HepG2 (cell line): ENCODE measurements around the gene AP2B1. TPM values are rescaled to one million over a fixed set of nuclear protein-coding genes. Genes with fewer than 3 reads are reported as not detected.

Source experiments
- CAMTA2 ChIP-seq: sonication (generic); formaldehyde crosslinking; IDR thresholded peaks from 2 replicates; pipeline ENCODE4 v1.4.0; 2020; ENCODE audit warnings: mild to moderate bottlenecking, missing genetic modification reagents, borderline replicate concordance
- JDP2 ChIP-seq: sonication (generic); formaldehyde crosslinking; IDR thresholded peaks from 2 replicates; pipeline ENCODE4 v1.8.1; 2022; ENCODE audit warnings: missing genetic modification reagents, borderline replicate concordance
- JUN ChIP-seq: sonication (generic); formaldehyde crosslinking; IDR thresholded peaks from 2 replicates; pipeline ENCODE4 v1.4.0; 2020; ENCODE audit warnings: mild to moderate bottlenecking, missing genetic modification reagents
- NFE2 ChIP-seq: sonication (generic); formaldehyde crosslinking; IDR thresholded peaks from 2 replicates; pipeline ENCODE4 v1.4.0; 2020; ENCODE audit warnings: missing genetic modification reagents
- SRSF4 ChIP-seq: fragments of 200-400 bp; formaldehyde crosslinking; IDR thresholded peaks from one replicate; pipeline ENCODE4 v1.6.1; 2018; ENCODE audit warnings: mild to moderate bottlenecking, low read depth, low read length, moderate library complexity; ENCODE audit not compliant: poor library complexity, severe bottlenecking
- SYNCRIP ChIP-seq: fragments of 200-400 bp; formaldehyde crosslinking; IDR thresholded peaks from 2 replicates; pipeline ENCODE4 v1.6.1; 2018; ENCODE audit warnings: mild to moderate bottlenecking, low read depth, low read length; ENCODE audit not compliant: insufficient read depth
- TCF12 ChIP-seq, 2 experiments: fragments of 450-650 bp in 1 of 2; sonication (generic) in 1 of 2; formaldehyde crosslinking in 1 of 2; IDR thresholded peaks; 2 replicates each; pipeline versions ENCODE4 v1.6.1 to v1.8.0; 2017 to 2022; ENCODE audit warnings: antibody characterized with exemption in 1 of 2, mild to moderate bottlenecking in 1 of 2, missing genetic modification reagents in 1 of 2, moderate library complexity in 1 of 2
- YY1 ChIP-seq: IDR thresholded peaks from 2 replicates; pipeline ENCODE4 v1.6.1; 2011; ENCODE audit warnings: low read length, low read depth, moderate library complexity, mild to moderate bottlenecking; ENCODE audit not compliant: insufficient read depth, insufficient replicate concordance
- ZFY ChIP-seq: sonication (generic); formaldehyde crosslinking; IDR thresholded peaks from 2 replicates; pipeline ENCODE4 v1.4.0; 2020; ENCODE audit warnings: missing genetic modification reagents
- ZNF160 ChIP-seq: sonication (generic); formaldehyde crosslinking; IDR thresholded peaks from 2 replicates; pipeline ENCODE4 v1.8.0; 2022; ENCODE audit warnings: mild to moderate bottlenecking, inconsistent platforms, missing genetic modification reagents
- ZNF7 ChIP-seq: IDR thresholded peaks from 2 replicates; pipeline ENCODE4 v1.6.1; 2016; ENCODE audit warnings: missing biosample characterization, missing genetic modification reagents
- ZNF83 ChIP-seq: sonication (generic); formaldehyde crosslinking; IDR thresholded peaks from 2 replicates; pipeline ENCODE4 v1.4.0; 2020; ENCODE audit warnings: missing genetic modification reagents, mild to moderate bottlenecking, borderline replicate concordance
- polyA plus RNA-seq, 8 experiments: library from polyadenylated mRNA; depleted of rRNA in 3 of 8; stranded (reverse) in 7 of 8; unstranded in 1 of 8; fragments of >200 nt; fragmentation: Illumina TruSeq in 4 of 8; extraction: Trizol in 4 of 8; gene quantifications; 2 replicates each; pipeline versions ENCODE4 v1.2.1 to v1.2.3, GENCODE V29; 2011 to 2016; ENCODE audit warnings: low read depth in 4 of 8, missing spikeins in 1 of 8, mixed read lengths in 1 of 8; ENCODE audit not compliant: insufficient read depth in 1 of 8
- total RNA-seq, 5 experiments: library from RNA; depleted of rRNA; stranded (reverse); fragments of >200 nt; fragmentation: Illumina TruSeq; extraction: Trizol; gene quantifications; 2 replicates each; pipeline ENCODE4 v1.2.3, GENCODE V29; 2016; ENCODE audit warnings: low read depth in 1 of 5
- TF ChIP-seq, protein P1 (sequence below): sonication (generic); formaldehyde crosslinking; IDR thresholded peaks from 2 replicates; pipeline ENCODE4 v1.4.0; 2020; ENCODE audit warnings: low read depth, missing genetic modification reagents
- TF ChIP-seq, protein P2 (sequence below): sonication (generic); formaldehyde crosslinking; IDR thresholded peaks from 2 replicates; pipeline ENCODE4 v1.4.0; 2020; ENCODE audit warnings: mild to moderate bottlenecking, missing genetic modification reagents
- TF ChIP-seq, protein P3 (sequence below): sonication (generic); formaldehyde crosslinking; IDR thresholded peaks from 2 replicates; pipeline ENCODE4 v1.9.0; 2021; ENCODE audit warnings: missing genetic modification reagents, borderline replicate concordance
- TF ChIP-seq, protein P4 (sequence below): IDR thresholded peaks from 2 replicates; pipeline ENCODE4 v1.4.0; 2020; ENCODE audit warnings: mild to moderate bottlenecking, missing genetic modification reagents

Gene AP2B1
- total and polyA plus RNA-seq, 2 of the 13 experiments (the other 11 are each of a cell fraction or from before 2014, with no cell fraction given): 23.8 to 71.3 TPM

DNA sequence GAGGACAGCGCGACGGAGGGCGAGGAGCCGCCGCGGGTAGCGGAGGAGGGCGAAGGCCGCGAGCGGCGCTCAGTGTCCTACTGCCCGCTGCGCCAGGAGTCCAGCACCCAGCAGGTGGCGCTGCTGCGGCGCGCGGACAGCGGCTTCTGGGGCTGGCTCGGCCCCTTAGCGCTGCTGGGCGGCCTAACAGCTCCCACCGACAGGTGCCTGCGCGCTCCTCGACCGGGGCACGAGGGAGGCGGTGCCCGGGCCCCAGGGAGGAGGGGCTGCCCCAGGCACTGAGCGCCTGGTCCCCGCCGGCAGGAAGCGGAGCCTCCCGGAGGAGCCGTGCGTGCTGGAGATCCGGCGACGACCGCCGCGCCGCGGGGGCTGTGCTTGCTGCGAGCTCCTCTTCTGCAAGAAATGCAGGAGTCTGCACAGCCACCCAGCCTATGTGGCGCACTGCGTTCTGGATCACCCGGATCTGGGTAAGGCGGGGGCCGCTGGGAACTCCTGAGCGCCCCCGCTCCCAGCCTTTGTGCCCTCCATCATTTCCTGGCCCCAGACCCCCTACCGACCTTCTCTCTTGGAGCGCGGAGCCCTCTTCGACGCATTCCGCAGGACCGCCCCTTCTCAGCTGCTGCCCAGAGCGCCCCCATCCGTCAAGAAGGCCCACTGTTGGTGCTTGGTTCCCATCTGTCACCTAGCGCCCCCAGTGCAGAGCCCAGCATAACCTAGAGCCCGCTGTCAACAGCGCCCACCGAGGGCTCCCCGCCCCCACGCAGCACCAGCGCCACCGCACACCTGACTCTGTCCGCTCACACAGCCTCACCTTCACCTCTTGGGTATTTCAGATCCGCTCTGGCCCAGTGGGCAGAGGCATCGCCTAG lies 177.2 kb downstream of the AP2B1 start (continued):
- TF ChIP-seq CAMTA2: no peak
- TF ChIP-seq TCF12 (IDR thresholded peaks at IDR 0.05): no peak
- TF ChIP-seq TCF12 (CRISPR knock-in tag; IDR thresholded peaks at IDR 0.05): peak; percentile 49; the same call in 1 of the 2 replicates
- TF ChIP-seq YY1: peak; percentile 67
- no peak for TF ChIP-seq JDP2 (CRISPR knock-in tag)
- peak; percentile 54; the same call in 1 of the 2 replicates for TF ChIP-seq ZNF160
- TF ChIP-seq ZNF83 (CRISPR knock-in tag): no peak
- TF ChIP-seq, protein P1, sequence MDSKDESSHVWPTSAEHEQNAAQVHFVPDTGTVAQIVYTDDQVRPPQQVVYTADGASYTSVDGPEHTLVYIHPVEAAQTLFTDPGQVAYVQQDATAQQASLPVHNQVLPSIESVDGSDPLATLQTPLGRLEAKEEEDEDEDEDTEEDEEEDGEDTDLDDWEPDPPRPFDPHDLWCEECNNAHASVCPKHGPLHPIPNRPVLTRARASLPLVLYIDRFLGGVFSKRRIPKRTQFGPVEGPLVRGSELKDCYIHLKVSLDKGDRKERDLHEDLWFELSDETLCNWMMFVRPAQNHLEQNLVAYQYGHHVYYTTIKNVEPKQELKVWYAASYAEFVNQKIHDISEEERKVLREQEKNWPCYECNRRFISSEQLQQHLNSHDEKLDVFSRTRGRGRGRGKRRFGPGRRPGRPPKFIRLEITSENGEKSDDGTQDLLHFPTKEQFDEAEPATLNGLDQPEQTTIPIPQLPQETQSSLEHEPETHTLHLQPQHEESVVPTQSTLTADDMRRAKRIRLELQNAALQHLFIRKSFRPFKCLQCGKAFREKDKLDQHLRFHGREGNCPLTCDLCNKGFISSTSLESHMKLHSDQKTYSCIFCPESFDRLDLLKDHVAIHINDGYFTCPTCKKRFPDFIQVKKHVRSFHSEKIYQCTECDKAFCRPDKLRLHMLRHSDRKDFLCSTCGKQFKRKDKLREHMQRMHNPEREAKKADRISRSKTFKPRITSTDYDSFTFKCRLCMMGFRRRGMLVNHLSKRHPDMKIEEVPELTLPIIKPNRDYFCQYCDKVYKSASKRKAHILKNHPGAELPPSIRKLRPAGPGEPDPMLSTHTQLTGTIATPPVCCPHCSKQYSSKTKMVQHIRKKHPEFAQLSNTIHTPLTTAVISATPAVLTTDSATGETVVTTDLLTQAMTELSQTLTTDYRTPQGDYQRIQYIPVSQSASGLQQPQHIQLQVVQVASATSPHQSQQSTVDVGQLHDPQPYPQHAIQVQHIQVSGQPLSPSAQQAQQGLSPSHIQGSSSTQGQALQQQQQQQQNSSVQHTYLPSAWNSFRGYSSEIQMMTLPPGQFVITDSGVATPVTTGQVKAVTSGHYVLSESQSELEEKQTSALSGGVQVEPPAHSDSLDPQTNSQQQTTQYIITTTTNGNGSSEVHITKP (CRISPR knock-in tag): peak; percentile 94
- TF ChIP-seq, protein P2, sequence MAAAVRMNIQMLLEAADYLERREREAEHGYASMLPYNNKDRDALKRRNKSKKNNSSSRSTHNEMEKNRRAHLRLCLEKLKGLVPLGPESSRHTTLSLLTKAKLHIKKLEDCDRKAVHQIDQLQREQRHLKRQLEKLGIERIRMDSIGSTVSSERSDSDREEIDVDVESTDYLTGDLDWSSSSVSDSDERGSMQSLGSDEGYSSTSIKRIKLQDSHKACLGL (CRISPR knock-in tag): peak; percentile 34; the same call in 1 of the 2 replicates
- TF ChIP-seq ZFY (CRISPR knock-in tag): peak; percentile 88
- TF ChIP-seq, protein P3, sequence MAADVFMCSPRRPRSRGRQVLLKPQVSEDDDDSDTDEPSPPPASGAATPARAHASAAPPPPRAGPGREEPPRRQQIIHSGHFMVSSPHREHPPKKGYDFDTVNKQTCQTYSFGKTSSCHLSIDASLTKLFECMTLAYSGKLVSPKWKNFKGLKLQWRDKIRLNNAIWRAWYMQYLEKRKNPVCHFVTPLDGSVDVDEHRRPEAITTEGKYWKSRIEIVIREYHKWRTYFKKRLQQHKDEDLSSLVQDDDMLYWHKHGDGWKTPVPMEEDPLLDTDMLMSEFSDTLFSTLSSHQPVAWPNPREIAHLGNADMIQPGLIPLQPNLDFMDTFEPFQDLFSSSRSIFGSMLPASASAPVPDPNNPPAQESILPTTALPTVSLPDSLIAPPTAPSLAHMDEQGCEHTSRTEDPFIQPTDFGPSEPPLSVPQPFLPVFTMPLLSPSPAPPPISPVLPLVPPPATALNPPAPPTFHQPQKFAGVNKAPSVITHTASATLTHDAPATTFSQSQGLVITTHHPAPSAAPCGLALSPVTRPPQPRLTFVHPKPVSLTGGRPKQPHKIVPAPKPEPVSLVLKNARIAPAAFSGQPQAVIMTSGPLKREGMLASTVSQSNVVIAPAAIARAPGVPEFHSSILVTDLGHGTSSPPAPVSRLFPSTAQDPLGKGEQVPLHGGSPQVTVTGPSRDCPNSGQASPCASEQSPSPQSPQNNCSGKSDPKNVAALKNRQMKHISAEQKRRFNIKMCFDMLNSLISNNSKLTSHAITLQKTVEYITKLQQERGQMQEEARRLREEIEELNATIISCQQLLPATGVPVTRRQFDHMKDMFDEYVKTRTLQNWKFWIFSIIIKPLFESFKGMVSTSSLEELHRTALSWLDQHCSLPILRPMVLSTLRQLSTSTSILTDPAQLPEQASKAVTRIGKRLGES: no peak
- TF ChIP-seq, protein P4, sequence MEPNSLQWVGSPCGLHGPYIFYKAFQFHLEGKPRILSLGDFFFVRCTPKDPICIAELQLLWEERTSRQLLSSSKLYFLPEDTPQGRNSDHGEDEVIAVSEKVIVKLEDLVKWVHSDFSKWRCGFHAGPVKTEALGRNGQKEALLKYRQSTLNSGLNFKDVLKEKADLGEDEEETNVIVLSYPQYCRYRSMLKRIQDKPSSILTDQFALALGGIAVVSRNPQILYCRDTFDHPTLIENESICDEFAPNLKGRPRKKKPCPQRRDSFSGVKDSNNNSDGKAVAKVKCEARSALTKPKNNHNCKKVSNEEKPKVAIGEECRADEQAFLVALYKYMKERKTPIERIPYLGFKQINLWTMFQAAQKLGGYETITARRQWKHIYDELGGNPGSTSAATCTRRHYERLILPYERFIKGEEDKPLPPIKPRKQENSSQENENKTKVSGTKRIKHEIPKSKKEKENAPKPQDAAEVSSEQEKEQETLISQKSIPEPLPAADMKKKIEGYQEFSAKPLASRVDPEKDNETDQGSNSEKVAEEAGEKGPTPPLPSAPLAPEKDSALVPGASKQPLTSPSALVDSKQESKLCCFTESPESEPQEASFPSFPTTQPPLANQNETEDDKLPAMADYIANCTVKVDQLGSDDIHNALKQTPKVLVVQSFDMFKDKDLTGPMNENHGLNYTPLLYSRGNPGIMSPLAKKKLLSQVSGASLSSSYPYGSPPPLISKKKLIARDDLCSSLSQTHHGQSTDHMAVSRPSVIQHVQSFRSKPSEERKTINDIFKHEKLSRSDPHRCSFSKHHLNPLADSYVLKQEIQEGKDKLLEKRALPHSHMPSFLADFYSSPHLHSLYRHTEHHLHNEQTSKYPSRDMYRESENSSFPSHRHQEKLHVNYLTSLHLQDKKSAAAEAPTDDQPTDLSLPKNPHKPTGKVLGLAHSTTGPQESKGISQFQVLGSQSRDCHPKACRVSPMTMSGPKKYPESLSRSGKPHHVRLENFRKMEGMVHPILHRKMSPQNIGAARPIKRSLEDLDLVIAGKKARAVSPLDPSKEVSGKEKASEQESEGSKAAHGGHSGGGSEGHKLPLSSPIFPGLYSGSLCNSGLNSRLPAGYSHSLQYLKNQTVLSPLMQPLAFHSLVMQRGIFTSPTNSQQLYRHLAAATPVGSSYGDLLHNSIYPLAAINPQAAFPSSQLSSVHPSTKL (CRISPR knock-in tag): peak; percentile 62
- TF ChIP-seq NFE2 (CRISPR knock-in tag): no peak
- no peak for TF ChIP-seq ZNF7
- no peak for TF ChIP-seq SRSF4
- TF ChIP-seq JUN: peak; percentile 57; the same call in 1 of the 2 replicates
- no peak for TF ChIP-seq SYNCRIP
